CMK (cell line): ENCODE data around the gene MACF1.
"Not testable (repeated sequence)": the region's sequence is repeated elsewhere in the genome, so short reads cannot be mapped to it uniquely, and the experiment has no call there.

Experiments used
- DNase-seq: peaks from one replicate; pipeline ENCODE4 v3.0.0-alpha.2; 2010; ENCODE audit warnings: low read depth

The MACF1 gene

DNA sequence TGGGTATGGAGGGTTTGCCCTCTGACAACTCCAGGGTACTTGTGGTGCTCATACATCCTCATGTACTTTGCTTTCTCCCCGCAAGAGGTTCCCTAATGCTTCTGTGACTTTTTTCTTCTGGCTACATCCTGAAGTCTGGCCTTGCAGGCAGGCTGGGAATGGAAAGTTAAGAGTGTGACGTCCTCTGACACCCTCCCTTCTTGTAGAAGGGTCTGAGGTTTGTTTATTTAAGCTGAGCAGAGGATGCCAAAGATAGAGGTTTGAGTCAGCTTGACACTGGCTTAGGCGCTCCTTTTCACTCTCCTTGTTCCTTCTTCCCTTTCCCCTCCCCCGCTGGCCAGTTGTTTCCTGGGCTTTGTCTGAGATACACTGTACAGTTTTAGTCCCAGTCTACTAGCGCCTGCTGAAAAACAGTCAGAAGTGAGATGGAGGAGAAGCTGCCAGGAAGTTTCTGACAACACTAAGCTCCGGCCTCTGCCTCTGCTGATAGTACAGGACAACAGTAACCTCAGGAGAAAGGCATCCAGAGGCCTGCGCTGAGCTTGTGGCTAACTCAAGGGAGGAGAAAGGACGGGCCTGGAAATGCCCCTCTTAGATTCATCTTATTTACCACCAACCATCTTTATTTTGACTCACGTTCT lies at the start of gene MACF1:
TSS of gene MACF1 (plus strand) at position 255 of the 641 bp plus-strand sequence. CDS start at position 583, 328 bp downstream.
- DNase-seq = peak; percentile 84

GRCh38 chr1:39157304-39157703 lies 47.2 kb upstream of the MACF1 start:
- no peak for DNase-seq

DNA sequence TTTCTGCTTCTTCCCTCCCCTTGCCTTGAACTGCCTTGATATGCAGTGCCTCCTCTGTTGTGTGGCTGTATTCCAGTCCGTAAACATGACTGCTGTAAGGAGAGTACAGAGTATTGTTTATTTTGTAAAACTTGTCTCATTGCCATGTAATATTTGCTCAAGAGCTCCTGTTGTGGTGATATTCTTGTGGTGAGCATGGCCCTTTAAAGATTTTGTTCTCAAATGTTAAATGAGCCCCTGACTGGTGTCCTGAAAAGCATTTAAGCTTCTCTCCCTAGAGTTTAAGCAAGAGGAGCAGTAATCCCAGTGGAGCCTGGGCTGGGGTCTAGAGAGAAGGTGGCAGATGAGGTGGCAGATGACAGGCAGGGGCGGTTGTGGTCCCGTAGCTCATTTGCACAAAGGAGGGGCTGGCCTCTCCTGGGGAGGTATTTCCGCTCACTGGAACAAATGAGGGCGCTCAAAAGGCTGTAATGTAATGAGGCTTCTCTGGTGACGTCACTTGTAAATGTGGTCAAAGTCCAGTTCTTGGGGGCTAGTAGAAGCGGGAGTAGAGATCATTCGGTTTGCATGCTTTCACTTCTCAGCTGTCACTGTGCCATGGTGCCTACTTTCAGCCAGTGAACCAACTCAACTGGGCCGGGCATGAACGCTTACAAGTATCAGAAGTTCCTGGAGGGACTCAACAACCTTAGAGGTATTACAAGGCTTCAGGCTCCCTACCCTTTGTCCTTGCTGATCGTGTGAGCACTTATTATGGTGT lies 46.0 kb upstream of the MACF1 start:
- no peak for DNase-seq

- no peak for DNase-seq
Observed at GRCh38 chr1:39159224-39160036, 45.1 kb upstream of the MACF1 start.

DNA sequence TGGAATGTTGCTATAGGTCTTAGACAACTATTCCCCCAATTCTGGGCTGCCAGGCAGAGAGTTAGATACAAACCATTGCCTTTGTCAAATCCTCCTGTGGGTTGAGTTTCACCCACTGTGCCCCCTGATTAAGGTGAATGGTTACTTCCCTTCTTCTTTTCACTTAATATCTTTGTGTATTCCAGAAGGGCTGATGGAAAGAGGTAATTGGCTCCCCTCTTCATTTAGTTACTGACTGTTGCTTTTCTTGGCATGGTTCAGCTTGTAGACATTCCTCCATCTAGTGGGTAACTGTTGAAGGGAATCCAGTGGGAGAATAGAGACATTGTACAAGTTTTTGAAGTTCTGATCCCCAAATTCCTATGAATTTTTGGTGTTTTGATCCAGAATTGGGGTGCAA lies 43.8 kb upstream of the MACF1 start:
- no peak for DNase-seq

DNA sequence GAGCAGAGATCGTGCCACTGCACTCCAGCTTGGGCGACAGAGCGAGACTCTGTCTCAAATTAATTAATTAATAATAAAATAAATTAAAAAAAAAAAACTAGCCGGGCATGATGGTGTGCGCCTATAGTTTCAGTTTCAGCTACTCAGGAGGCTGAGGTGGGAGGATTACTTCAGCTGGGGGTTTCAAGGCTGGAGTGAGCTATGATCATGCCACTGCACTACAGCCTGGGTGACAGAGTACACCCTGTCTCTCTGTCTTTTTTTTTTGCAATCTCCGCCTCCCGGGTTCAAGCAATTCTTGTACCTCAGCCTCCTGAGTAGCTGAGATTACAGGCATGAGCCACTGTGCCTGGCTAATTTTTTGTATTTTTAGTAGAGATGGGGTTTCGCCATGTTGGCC lies 42.7 kb upstream of the MACF1 start:
- not testable (repeated sequence) for DNase-seq

- DNase-seq = no peak
Observed at GRCh38 chr1:39163469-39163868, 41.0 kb upstream of the MACF1 start.

DNA sequence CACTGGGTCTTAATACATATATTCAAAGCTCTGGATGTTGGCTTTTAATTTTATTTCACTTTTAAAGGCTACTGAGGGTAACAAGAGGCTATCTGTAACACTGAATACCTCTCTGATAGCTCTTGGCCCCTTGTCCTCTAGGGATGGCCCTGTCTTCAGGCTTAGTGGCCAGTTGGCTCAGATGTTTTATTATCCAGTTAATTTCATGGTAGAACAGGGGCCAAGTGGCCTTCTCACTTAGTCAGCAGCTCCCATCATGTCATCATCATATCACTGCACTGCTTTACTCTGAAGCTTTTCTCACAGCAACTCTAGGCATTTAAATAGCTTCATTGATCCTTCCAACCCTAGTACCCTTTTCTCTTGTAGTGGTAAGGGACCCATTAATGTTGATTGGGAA lies 40.2 kb upstream of the MACF1 start:
- no peak for DNase-seq

DNA sequence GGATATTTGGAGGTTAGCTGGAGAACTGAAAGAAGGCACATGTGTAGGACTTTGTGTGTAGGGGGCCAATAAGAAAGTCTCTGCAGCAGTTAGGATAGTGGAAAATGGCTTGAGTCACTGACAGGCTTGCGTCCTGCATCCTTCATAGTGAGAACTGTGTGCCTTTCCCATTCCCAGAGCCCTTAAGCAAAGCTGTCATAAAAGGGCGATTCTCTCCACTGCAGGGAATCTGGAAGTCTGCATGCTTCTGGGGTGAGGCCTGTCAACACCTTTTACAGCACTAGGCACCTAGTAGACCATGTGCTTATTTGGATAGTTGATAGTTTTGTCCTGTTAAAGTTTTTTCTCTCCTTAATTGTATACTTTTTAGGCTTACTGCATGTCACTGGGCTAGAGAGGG lies 39.4 kb upstream of the MACF1 start:
- DNase-seq = no peak

- no peak for DNase-seq
Observed at GRCh38 chr1:39165488-39165887, 39.0 kb upstream of the MACF1 start.

DNA sequence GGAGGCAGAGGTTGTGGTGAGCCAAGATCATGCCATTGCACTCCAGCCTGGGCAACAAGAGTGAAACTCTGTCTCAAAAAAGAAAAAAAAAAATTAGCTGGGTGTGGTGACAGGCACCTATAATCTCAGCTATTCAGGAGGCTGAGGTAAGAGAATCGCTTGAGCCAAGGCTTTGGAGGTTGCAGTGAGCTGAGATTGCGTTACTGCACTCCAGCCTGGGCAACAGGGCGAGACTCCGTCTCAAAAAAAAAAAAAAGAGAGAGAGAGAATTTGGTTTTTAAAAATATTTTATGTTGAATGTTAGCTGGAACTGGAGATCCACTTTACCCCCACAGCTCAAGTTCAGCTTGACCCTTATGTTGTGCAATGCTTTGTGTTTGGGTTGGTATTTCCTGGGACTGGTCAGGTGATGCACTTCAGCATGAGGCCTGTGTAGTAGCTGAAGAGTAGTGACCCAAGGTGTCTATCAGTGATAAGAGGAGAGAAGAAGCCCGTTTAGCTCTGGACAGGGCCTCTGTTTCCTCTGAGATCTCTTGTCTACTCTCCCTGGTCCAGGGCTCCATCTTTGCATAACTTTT lies 36.8 kb upstream of the MACF1 start:
- peak; percentile 85 for DNase-seq

GRCh38 chr1:39168301-39169080 lies 36.0 kb upstream of the MACF1 start:
- no peak for DNase-seq

DNA sequence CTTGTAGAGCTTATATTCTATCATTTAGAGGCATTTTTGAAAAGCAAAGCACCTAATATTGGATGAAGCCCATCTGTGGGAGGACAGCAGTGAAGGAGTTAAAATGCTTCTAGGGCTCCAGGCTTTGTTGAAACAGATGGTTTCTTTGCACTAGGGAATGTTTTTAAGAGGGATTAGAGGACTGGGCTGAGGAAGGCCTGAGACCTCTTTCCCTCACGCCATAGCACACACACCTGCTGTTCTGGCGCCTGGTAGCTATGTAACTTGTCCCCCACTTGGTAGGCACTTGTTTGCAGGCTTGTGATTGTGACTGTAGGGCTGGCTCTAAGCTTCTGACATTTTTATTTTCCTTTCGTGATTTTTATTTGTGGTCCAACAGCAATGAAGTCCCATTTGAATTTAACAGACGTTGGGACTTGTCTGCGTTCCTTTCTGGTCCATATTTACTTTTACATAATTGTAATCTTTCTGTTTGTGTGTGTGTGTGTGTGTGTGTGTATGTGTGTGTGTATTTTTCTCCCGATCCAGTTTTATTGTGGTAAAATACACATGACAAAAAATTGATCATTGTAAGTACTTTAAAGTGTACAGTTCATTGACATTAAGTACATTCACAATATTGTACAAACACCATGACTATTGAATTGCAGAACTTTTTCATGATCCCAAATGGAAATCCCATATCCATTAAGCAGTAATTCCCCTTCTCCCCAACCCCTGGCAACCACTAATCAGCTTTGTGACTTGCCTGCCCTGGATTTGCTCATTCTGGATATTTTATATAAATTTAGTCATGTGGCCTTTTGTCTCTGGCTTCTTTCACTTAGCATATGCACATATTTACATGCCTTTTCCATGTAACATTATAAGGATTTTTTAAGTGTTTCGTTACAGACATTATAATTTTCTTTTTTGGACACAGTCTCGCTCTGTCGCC lies 33.5 kb upstream of the MACF1 start:
- no peak for DNase-seq

GRCh38 chr1:39173119-39173994 lies 31.1 kb upstream of the MACF1 start:
- DNase-seq = no peak

DNA sequence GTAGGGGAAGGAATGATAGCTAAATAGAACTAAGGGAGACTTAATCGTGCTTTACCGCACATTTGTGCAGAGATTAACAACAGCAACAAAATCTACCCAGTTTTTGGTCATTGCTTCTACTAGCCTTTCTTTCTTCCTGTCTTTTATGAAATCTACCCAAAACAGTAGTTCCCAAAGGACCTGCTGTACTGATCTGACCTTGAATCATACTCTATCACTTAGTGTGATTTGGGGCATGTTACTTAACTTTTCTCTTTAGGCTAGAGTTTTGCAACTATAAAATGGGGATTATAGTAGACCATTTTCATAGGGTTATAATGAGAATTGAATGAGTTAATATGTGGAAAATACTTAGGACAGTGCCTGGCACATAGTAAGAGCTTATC lies 30.5 kb upstream of the MACF1 start:
- DNase-seq = no peak

GRCh38 chr1:39174390-39175081 lies 30.0 kb upstream of the MACF1 start:
- DNase-seq = no peak

DNA sequence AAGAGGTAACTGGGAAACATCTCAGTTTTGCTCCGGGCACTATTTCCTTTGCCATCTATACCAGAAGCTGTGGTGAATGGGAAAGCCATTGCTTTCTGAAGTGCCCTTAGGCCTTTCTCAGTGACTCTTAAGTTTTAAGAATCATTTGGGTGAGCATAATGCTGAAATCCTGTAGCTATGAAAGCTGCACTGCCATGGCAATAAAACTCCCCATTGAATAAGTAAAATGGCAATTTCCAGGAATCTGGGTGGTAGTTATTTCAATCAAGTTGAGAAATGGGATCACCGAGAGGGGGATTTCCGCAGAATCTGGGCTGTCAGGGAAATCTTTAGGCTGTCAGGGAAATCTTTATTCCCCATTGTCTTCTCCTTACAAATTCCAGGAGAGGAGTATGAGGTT lies 26.8 kb upstream of the MACF1 start:
- no peak for DNase-seq

GRCh38 chr1:39178541-39179431 lies 25.7 kb upstream of the MACF1 start:
- no peak for DNase-seq
